A673 (cell line): ENCODE measurements around the gene SARS2.
"Not testable (repeated sequence)": the region's sequence is repeated elsewhere in the genome, so short reads cannot be mapped to it uniquely, and the experiment has no call there.

Experiments used
- CTCF ChIP-seq: fragments of 300-800, 200-600 bp; sonication (generic); conservative IDR thresholded peaks from 2 replicates; pipeline ENCODE4 v1.5.1; 2017; ENCODE audit warnings: low read depth, mild to moderate bottlenecking, antibody characterized with exemption, low read length, moderate library complexity, mixed read lengths
- EZH2 ChIP-seq: fragments of 200-600 bp; sonication (generic); IDR thresholded peaks from 2 replicates; pipeline ENCODE4 v1.6.1; 2017; ENCODE audit warnings: borderline replicate concordance, low read depth, mild to moderate bottlenecking, mixed read lengths, antibody characterized with exemption, low read length; ENCODE audit not compliant: poor library complexity, severe bottlenecking

- not testable (repeated sequence) for TF ChIP-seq EZH2, CTCF
Measured at GRCh38 chr19:38884691-38885090, 45.9 kb downstream of the SARS2 start.
